Frontal cortex (tissue), 4 donors: ENCODE results near the gene IFITM10. TPM values are rescaled to one million over a fixed set of nuclear protein-coding genes. Genes with fewer than 3 reads are reported as not detected.
"Not testable (repeated sequence)": the region's sequence is repeated elsewhere in the genome, so short reads cannot be mapped to it uniquely, and the experiment has no call there.

Experiments
- DNase-seq, 2 donors: peaks; one replicate each; pipeline ENCODE4 v3.0.0; 2012; ENCODE audit warnings: low spot score in 2 of 2
- FAIRE-seq: peaks from 2 replicates; lab custom pipeline; 2012; peaks lifted over from hg19 to GRCh38; lab: Jason Lieb, UNC
- total RNA-seq: library from RNA; depleted of rRNA; stranded (reverse); fragments of >200 nt; gene quantifications from one replicate; pipeline ENCODE4 v1.2.3, GENCODE V29; 2014
- donor health status: control.
- donor health status: control.
- donor health status: control.

Gene IFITM10
- total RNA-seq, 1 donor from 2014 or later: 0.41 TPM

- not testable (repeated sequence) for DNase-seq, FAIRE-seq
Observed at GRCh38 chr11:1683904-1684572, 66.4 kb downstream of the IFITM10 start.

- FAIRE-seq, DNase-seq: not testable (repeated sequence)
Observed at GRCh38 chr11:1683216-1683615, 67.2 kb downstream of the IFITM10 start.

Other genes starting within 250 kb of the IFITM10 start
- gene DUSP8, start 178.3 kb downstream of the IFITM10 start, total RNA-seq: 4.1 TPM
- gene KRTAP5-1, start 165.3 kb downstream of the IFITM10 start, total RNA-seq: not detected
- not detected for gene KRTAP5-2, start 152.3 kb downstream of the IFITM10 start, total RNA-seq
- not detected for gene KRTAP5-3, start 142.1 kb downstream of the IFITM10 start, total RNA-seq
- gene KRTAP5-4, start 128.5 kb downstream of the IFITM10 start, total RNA-seq: not detected
- gene KRTAP5-5, start 120.8 kb downstream of the IFITM10 start, total RNA-seq: not detected
- gene KRTAP5-6, start 53.4 kb downstream of the IFITM10 start, total RNA-seq: not detected
- gene CTSD, start 13.3 kb upstream of the IFITM10 start, total RNA-seq: 22.0 TPM
- not detected for gene SYT8, start 84.4 kb upstream of the IFITM10 start, total RNA-seq
- gene TNNI2, start 88.4 kb upstream of the IFITM10 start, total RNA-seq: not detected
- 0.82 TPM for gene LSP1, start 102.5 kb upstream of the IFITM10 start, total RNA-seq
- not detected for gene PRR33, start 141.3 kb upstream of the IFITM10 start, total RNA-seq
- not detected for gene TNNT3, start 169.1 kb upstream of the IFITM10 start, total RNA-seq
- gene MRPL23, start 196.7 kb upstream of the IFITM10 start, total RNA-seq: 19.2 TPM
- gene H19, start 247.2 kb upstream of the IFITM10 start, total RNA-seq: 9.8 TPM